Neural cell (in vitro differentiated cells): ENCODE results near the gene BRD2. TPM values are rescaled to one million over a fixed set of nuclear protein-coding genes. Genes with fewer than 3 reads are reported as not detected.

ENCODE experiments used
- H2AFZ ChIP-seq: fragments of 200-600, 300-800 bp; sonication (generic), shearing (Covaris generic); 2 replicates; pipeline ENCODE4 v1.6.0; 2014; ENCODE audit warnings: low read depth, mild to moderate bottlenecking, antibody characterized with exemption, low read length, moderate library complexity
- H3F3A ChIP-seq: fragments of 200-600 bp; shearing (Covaris generic); 2 replicates; pipeline ENCODE4 v1.6.1; 2016; ENCODE audit warnings: mild to moderate bottlenecking, moderate library complexity, mixed read lengths, antibody characterized with exemption, low read length; ENCODE audit not compliant: insufficient read depth, poor library complexity, severe bottlenecking
- H3K27ac ChIP-seq: fragments of 200-600, 300-800 bp; sonication (generic), shearing (Covaris generic); 2 replicates; pipeline ENCODE4 v1.5.1; 2014; ENCODE audit warnings: mild to moderate bottlenecking, low read length, moderate library complexity
- H3K27me3 ChIP-seq: fragments of 300-800, 200-600 bp; sonication (generic), shearing (Covaris generic); 2 replicates; pipeline ENCODE4 v1.6.0; 2014; ENCODE audit warnings: mild to moderate bottlenecking, low read depth, low read length, moderate library complexity; ENCODE audit not compliant: insufficient read depth
- H3K36me3 ChIP-seq: fragments of 300-800, 200-600 bp; sonication (generic), shearing (Covaris generic); 2 replicates; pipeline ENCODE4 v1.5.1; 2014; ENCODE audit warnings: mild to moderate bottlenecking, antibody characterized with exemption, low read length, moderate library complexity; ENCODE audit not compliant: insufficient read depth
- H3K4me2 ChIP-seq: fragments of 300-800, 200-600 bp; sonication (generic), shearing (Covaris generic); 2 replicates; pipeline ENCODE4 v1.6.0; 2014; ENCODE audit warnings: mild to moderate bottlenecking, low read length
- H3K4me3 ChIP-seq: fragments of 300-800, 200-600 bp; sonication (generic), shearing (Covaris generic); 2 replicates; pipeline ENCODE4 v1.5.1; 2014; ENCODE audit warnings: mild to moderate bottlenecking, low read length, moderate library complexity
- H3K79me2 ChIP-seq: fragments of 200-600 bp; shearing (Covaris generic); replicated peaks from 2 replicates; pipeline ENCODE4 v1.6.0; 2014; ENCODE audit warnings: mild to moderate bottlenecking, low read length, moderate library complexity; ENCODE audit not compliant: insufficient read depth
- H3K9ac ChIP-seq: fragments of 300-800, 200-600 bp; sonication (generic), shearing (Covaris generic); 2 replicates; pipeline ENCODE4 v1.6.1; 2016; ENCODE audit warnings: mild to moderate bottlenecking, low read length, mixed read lengths
- H3K9me2 ChIP-seq: fragments of 200-600 bp; shearing (Covaris generic); 2 replicates; pipeline ENCODE4 v1.6.1; 2016; ENCODE audit warnings: mild to moderate bottlenecking, low read length, mixed read lengths; ENCODE audit not compliant: insufficient read depth
- H3K9me3 ChIP-seq: fragments of 200-600, 300-800 bp; sonication (generic), shearing (Covaris generic); 2 replicates; pipeline ENCODE4 v1.6.1; 2016; ENCODE audit warnings: mild to moderate bottlenecking, mixed run types, low read length, moderate library complexity, mixed read lengths
- H4K20me1 ChIP-seq: fragments of 200-600 bp; shearing (Covaris generic); 2 replicates; pipeline ENCODE4 v1.6.1; 2016; ENCODE audit warnings: mild to moderate bottlenecking, mixed run types; ENCODE audit not compliant: insufficient read depth
- EP300 ChIP-seq: fragments of 450-650 bp; conservative IDR thresholded peaks from 2 replicates; pipeline ENCODE4 v1.6.1; 2014; ENCODE audit warnings: antibody characterized with exemption, mild to moderate bottlenecking, moderate library complexity; ENCODE audit not compliant: poor library complexity, severe bottlenecking
- EZH2 ChIP-seq: fragments of 200-600, 300-800 bp; shearing (Covaris generic), sonication (generic); IDR thresholded peaks from 2 replicates; pipeline ENCODE4 v1.6.1; 2014; ENCODE audit warnings: antibody characterized with exemption, low read length, borderline replicate concordance, mild to moderate bottlenecking; ENCODE audit not compliant: insufficient read depth, poor library complexity, severe bottlenecking
- MXI1 ChIP-seq: fragments of 450-650 bp; conservative IDR thresholded peaks from 2 replicates; pipeline ENCODE4 v1.6.1; 2014; ENCODE audit warnings: antibody characterized with exemption, mild to moderate bottlenecking; ENCODE audit not compliant: poor library complexity, severe bottlenecking
- POLR2AphosphoS5 ChIP-seq: IDR thresholded peaks from 2 replicates; pipeline ENCODE4 v1.6.1; 2012
- RAD21 ChIP-seq: fragments of 450-650 bp; conservative IDR thresholded peaks from 2 replicates; pipeline ENCODE4 v1.6.1; 2014; ENCODE audit warnings: antibody characterized with exemption, mild to moderate bottlenecking, moderate library complexity
- SMC3 ChIP-seq: fragments of 450-650 bp; conservative IDR thresholded peaks from 2 replicates; pipeline ENCODE4 v1.6.1; 2014; ENCODE audit warnings: antibody characterized with exemption, mild to moderate bottlenecking, moderate library complexity; ENCODE audit not compliant: poor library complexity
- TAF1 ChIP-seq: IDR thresholded peaks from 2 replicates; pipeline ENCODE4 v1.6.1; 2012; ENCODE audit warnings: low read depth
- polyA plus RNA-seq: library from polyadenylated mRNA; depleted of rRNA; stranded (reverse); fragments of >200 nt; gene quantifications from 2 replicates; pipeline ENCODE4 v1.2.3, GENCODE V29; 2014
- TF ChIP-seq, protein P1 (sequence below): fragments of 450-650 bp; IDR thresholded peaks from 2 replicates; pipeline ENCODE4 v1.5.1; 2014; ENCODE audit warnings: antibody characterized with exemption, mild to moderate bottlenecking, moderate library complexity; ENCODE audit not compliant: poor library complexity, severe bottlenecking
- TF ChIP-seq, protein P2 (sequence below): IDR thresholded peaks from 2 replicates; pipeline ENCODE4 v1.6.1; 2012; ENCODE audit warnings: borderline replicate concordance

BRD2 gene
- polyA plus RNA-seq, 1 donor from 2014 or later: 107 TPM

DNA sequence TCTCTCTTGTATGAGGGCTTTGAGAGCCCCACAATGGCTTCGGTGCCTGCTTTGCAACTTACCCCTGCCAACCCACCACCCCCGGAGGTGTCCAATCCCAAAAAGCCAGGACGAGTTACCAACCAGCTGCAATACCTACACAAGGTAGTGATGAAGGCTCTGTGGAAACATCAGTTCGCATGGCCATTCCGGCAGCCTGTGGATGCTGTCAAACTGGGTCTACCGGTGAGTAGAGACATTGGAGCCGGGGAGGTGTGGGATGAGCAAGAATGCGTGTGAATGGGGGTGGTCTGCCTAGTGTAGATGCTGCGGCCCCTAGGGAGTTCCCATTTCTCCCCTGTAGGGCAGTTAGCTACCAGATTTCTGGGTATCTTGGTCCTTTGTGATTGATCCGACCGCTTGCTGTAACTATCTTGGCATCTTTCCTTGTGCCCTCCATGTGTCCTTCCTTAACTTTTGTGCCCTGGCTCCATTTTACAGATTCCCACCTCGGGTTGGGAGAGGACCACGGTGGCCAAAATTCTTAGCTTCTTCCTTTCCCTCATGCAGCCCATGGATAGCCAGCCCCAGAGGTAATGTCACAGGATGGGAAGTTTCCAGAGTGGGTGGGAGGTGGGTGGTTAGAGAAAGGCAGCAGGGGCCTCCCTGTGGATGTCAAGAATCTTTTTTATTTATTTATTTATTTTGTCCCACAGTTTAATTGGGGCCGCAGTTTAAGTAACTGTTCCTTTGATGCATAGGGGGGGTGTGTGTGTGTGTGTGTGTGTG lies 6.3 kb downstream of the BRD2 start:
- H3K9ac ChIP-seq: peak overlapping the region; percentile 95
- no peak for TF ChIP-seq TAF1
- TF ChIP-seq EP300: no peak
- no peak for TF ChIP-seq MXI1
- no peak for TF ChIP-seq RAD21
- TF ChIP-seq SMC3: no peak
- TF ChIP-seq POLR2AphosphoS5: no peak
- TF ChIP-seq EZH2: no peak
- TF ChIP-seq, protein P1, sequence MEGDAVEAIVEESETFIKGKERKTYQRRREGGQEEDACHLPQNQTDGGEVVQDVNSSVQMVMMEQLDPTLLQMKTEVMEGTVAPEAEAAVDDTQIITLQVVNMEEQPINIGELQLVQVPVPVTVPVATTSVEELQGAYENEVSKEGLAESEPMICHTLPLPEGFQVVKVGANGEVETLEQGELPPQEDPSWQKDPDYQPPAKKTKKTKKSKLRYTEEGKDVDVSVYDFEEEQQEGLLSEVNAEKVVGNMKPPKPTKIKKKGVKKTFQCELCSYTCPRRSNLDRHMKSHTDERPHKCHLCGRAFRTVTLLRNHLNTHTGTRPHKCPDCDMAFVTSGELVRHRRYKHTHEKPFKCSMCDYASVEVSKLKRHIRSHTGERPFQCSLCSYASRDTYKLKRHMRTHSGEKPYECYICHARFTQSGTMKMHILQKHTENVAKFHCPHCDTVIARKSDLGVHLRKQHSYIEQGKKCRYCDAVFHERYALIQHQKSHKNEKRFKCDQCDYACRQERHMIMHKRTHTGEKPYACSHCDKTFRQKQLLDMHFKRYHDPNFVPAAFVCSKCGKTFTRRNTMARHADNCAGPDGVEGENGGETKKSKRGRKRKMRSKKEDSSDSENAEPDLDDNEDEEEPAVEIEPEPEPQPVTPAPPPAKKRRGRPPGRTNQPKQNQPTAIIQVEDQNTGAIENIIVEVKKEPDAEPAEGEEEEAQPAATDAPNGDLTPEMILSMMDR: no peak
- TF ChIP-seq, protein P2, sequence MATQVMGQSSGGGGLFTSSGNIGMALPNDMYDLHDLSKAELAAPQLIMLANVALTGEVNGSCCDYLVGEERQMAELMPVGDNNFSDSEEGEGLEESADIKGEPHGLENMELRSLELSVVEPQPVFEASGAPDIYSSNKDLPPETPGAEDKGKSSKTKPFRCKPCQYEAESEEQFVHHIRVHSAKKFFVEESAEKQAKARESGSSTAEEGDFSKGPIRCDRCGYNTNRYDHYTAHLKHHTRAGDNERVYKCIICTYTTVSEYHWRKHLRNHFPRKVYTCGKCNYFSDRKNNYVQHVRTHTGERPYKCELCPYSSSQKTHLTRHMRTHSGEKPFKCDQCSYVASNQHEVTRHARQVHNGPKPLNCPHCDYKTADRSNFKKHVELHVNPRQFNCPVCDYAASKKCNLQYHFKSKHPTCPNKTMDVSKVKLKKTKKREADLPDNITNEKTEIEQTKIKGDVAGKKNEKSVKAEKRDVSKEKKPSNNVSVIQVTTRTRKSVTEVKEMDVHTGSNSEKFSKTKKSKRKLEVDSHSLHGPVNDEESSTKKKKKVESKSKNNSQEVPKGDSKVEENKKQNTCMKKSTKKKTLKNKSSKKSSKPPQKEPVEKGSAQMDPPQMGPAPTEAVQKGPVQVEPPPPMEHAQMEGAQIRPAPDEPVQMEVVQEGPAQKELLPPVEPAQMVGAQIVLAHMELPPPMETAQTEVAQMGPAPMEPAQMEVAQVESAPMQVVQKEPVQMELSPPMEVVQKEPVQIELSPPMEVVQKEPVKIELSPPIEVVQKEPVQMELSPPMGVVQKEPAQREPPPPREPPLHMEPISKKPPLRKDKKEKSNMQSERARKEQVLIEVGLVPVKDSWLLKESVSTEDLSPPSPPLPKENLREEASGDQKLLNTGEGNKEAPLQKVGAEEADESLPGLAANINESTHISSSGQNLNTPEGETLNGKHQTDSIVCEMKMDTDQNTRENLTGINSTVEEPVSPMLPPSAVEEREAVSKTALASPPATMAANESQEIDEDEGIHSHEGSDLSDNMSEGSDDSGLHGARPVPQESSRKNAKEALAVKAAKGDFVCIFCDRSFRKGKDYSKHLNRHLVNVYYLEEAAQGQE: no peak
- H3K4me3 ChIP-seq: peak overlapping the region; percentile 97
- peaks cover 66% of the 10 kb centered on the region for H4K20me1 ChIP-seq
- H3F3A ChIP-seq: peaks cover 8% of the 10 kb centered on the region
- no peak overlapping the region for H2AFZ ChIP-seq
- H3K79me2 ChIP-seq: peaks cover 82% of the 10 kb centered on the region
- H3K27me3 ChIP-seq: no peaks in the 10 kb centered on the region
- H3K27ac ChIP-seq: peak overlapping the region; percentile 89
- H3K4me2 ChIP-seq: peak overlapping the region; percentile 90
- H3K9me3 ChIP-seq: no peaks in the 10 kb centered on the region
- H3K36me3 ChIP-seq: peaks cover 18% of the 10 kb centered on the region
- no peaks in the 10 kb centered on the region for H3K9me2 ChIP-seq

DNA sequence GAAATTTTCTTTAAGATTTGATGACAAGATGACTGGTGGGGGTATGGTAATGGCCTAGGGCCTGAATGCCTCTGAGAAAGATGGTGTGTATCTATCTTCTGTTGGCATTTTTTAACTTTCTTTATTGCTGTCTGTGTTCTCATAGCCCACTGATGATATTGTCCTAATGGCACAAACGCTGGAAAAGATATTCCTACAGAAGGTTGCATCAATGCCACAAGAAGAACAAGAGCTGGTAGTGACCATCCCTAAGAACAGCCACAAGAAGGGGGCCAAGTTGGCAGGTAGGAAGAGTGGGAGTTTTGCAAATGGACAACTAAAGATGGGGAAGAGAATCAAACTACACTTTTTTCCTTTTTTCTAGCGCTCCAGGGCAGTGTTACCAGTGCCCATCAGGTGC lies 7.5 kb downstream of the BRD2 start:
- Histone ChIP-seq H3K36me3 (peaks cover 24% of the 10 kb centered on the region), H3K27ac (no peak overlapping the region), H3K4me3 (peak overlapping the region; percentile 97), H4K20me1 (peaks cover 66% of the 10 kb centered on the region), H3K9ac (peak overlapping the region; percentile 95), H3K9me2 (no peaks in the 10 kb centered on the region), H3K79me2 (peaks cover 72% of the 10 kb centered on the region), H3K9me3 (no peaks in the 10 kb centered on the region), H3F3A (peaks cover 4% of the 10 kb centered on the region), H3K4me2 (peak overlapping the region; percentile 90), H2AFZ (no peak overlapping the region), H3K27me3 (no peaks in the 10 kb centered on the region)
- TF ChIP-seq RAD21: no peak
- no peak for TF ChIP-seq EZH2
- TF ChIP-seq SMC3: no peak
- TF ChIP-seq, protein P1: no peak
- TF ChIP-seq POLR2AphosphoS5: no peak
- TF ChIP-seq TAF1: no peak
- TF ChIP-seq, protein P2: no peak
- no peak for TF ChIP-seq EP300
- no peak for TF ChIP-seq MXI1
